Measurements from ENCODE around the gene RAB3B.

Gene RAB3B

DNA sequence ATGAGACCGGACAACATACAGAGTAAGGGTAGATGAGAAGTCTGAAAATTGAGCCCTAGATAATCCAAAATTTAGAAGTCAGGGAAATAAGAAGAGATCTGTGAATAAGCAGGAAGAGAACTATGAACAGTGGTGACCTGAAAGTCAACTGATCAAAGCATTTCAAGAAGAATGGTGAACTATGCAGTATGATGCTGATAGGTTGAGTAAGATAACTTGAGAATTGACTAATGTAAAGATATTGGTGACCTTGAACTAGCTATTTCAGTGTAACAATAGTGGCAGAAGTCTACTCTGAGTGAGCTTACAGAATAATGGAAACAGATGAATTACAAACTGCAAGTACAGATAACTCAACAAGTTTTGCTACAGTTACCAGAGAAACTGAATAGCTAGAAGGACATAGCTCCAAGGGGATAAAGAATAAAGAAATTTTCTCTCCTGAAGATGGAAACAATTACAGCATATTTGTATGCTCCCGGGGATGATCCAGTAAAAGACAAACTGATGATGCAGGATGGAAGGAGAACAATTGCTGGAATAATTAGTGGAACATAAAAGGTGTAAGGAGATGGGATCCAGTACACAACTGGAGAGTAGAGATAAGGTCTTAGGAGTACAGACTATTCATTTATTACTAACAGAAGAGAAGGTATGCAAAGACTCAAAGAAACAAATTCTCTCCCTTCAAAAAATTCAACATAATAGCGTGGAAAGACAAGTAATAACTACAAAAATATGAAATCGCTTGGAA lies 122.8 kb downstream of the RAB3B start:
- no peak overlapping the region for H2BK15ac ChIP-seq (ENCODE audit: low read length)
- H2BK120ac ChIP-seq (ENCODE audit: low read depth, low read length) = no peak overlapping the region
- peaks cover 6% of the 10 kb centered on the region for H3K79me1 ChIP-seq (ENCODE audit: low read depth, low read length)
- no peak overlapping the region for H3K14ac ChIP-seq (ENCODE audit: low read length)
- H3K4me3 ChIP-seq (ENCODE audit: low read length in 2 of 2) = no peak overlapping the region
- H2BK12ac ChIP-seq (ENCODE audit: low read length) = no peak overlapping the region
- DNase-seq (ENCODE audit: low spot score) = no peak
- no peaks in the 10 kb centered on the region for H3K9me3 ChIP-seq (replicated peaks in 1 of 2; ENCODE audit: control insufficient read depth in 2 of 2, insufficient read depth in 1 of 2, low read depth in 1 of 2, low read length in 2 of 2)
- H3K4ac ChIP-seq (ENCODE audit: low read length) = no peak overlapping the region
- H2BK5ac ChIP-seq (ENCODE audit: low read length) = no peak overlapping the region
- H3K18ac ChIP-seq (ENCODE audit: low read length) = no peak overlapping the region
- H3K27me3 ChIP-seq (ENCODE audit: control insufficient read depth in 3 of 3, insufficient read depth in 3 of 3, low read depth in 1 of 3, low read length in 3 of 3) = no peaks in the 10 kb centered on the region
- H3K23ac ChIP-seq (ENCODE audit: low read depth, low read length, poor library complexity) = no peak overlapping the region
- H2AFZ ChIP-seq (ENCODE audit: low read length) = no peak overlapping the region
- no peak overlapping the region for H4K8ac ChIP-seq (ENCODE audit: low read depth, low read length)
- no peak overlapping the region for H4K91ac ChIP-seq (ENCODE audit: low read depth, low read length, poor library complexity)
- H3K9ac ChIP-seq (ENCODE audit: low read depth, low read length, poor library complexity) = no peak overlapping the region
- no peak overlapping the region for H3K27ac ChIP-seq (replicated peaks; ENCODE audit: low read length)
- H2AK5ac ChIP-seq (ENCODE audit: low read depth, low read length) = no peak overlapping the region
- H3K36me3 ChIP-seq (replicated peaks in 1 of 2; ENCODE audit: control insufficient read depth in 2 of 2, insufficient read depth in 2 of 2, low read length in 2 of 2) = peaks cover 0 to 11% of the 10 kb centered on the region in 2 donors
- no peak overlapping the region for H3K4me2 ChIP-seq (ENCODE audit: insufficient read depth, low read length, poor library complexity, severe bottlenecking)
- H3K4me1 ChIP-seq (ENCODE audit: control insufficient read depth in 2 of 2, insufficient read depth in 1 of 2, low read depth in 1 of 2, low read length in 2 of 2) = no peaks in the 10 kb centered on the region
- no CpG with 5 or more reads among the region's 4 CpGs for WGBS, 2 donors (ENCODE audit: extremely low coverage in 2 of 2, insufficient read length in 2 of 2, insufficient replicate concordance in 1 of 2)

- no peak overlapping the region for H4K91ac ChIP-seq (ENCODE audit: low read depth, low read length, poor library complexity)
- H3K14ac ChIP-seq (ENCODE audit: low read length) = no peak overlapping the region
- peaks cover 0 to 16% of the 10 kb centered on the region in 2 donors for H3K36me3 ChIP-seq (replicated peaks in 1 of 2; ENCODE audit: control insufficient read depth in 2 of 2, insufficient read depth in 2 of 2, low read length in 2 of 2)
- H3K9me3 ChIP-seq (replicated peaks in 1 of 2; ENCODE audit: control insufficient read depth in 2 of 2, insufficient read depth in 1 of 2, low read depth in 1 of 2, low read length in 2 of 2) = no peaks in the 10 kb centered on the region
- H4K8ac ChIP-seq (ENCODE audit: low read depth, low read length) = no peak overlapping the region
- no peak overlapping the region for H3K4me3 ChIP-seq (ENCODE audit: low read length in 2 of 2)
- WGBS, 2 donors (ENCODE audit: extremely low coverage in 2 of 2, insufficient read length in 2 of 2, insufficient replicate concordance in 1 of 2) = no CpG with 5 or more reads among the region's 2 CpGs
- no peak overlapping the region for H3K4ac ChIP-seq (ENCODE audit: low read length)
- no peak overlapping the region for H3K18ac ChIP-seq (ENCODE audit: low read length)
- no peak overlapping the region for H2BK12ac ChIP-seq (ENCODE audit: low read length)
- H3K23ac ChIP-seq (ENCODE audit: low read depth, low read length, poor library complexity) = no peak overlapping the region
- no peaks in the 10 kb centered on the region for H3K79me1 ChIP-seq (ENCODE audit: low read depth, low read length)
- no peak overlapping the region for H3K27ac ChIP-seq (replicated peaks; ENCODE audit: low read length)
- no peak overlapping the region for H2AFZ ChIP-seq (ENCODE audit: low read length)
- no peak overlapping the region for H2BK15ac ChIP-seq (ENCODE audit: low read length)
- H3K4me1 ChIP-seq (ENCODE audit: control insufficient read depth in 2 of 2, insufficient read depth in 1 of 2, low read depth in 1 of 2, low read length in 2 of 2) = no peaks in the 10 kb centered on the region
- no peak overlapping the region for H3K9ac ChIP-seq (ENCODE audit: low read depth, low read length, poor library complexity)
- H3K4me2 ChIP-seq (ENCODE audit: insufficient read depth, low read length, poor library complexity, severe bottlenecking) = no peak overlapping the region
- no peak overlapping the region for H2AK5ac ChIP-seq (ENCODE audit: low read depth, low read length)
- no peaks in the 10 kb centered on the region for H3K27me3 ChIP-seq (ENCODE audit: control insufficient read depth in 3 of 3, insufficient read depth in 3 of 3, low read depth in 1 of 3, low read length in 3 of 3)
- no peak overlapping the region for H2BK120ac ChIP-seq (ENCODE audit: low read depth, low read length)
- DNase-seq (ENCODE audit: low spot score) = no peak
- no peak overlapping the region for H2BK5ac ChIP-seq (ENCODE audit: low read length)
Observed at GRCh38 chr1:51863384-51863783, 127.1 kb downstream of the RAB3B start.

DNA sequence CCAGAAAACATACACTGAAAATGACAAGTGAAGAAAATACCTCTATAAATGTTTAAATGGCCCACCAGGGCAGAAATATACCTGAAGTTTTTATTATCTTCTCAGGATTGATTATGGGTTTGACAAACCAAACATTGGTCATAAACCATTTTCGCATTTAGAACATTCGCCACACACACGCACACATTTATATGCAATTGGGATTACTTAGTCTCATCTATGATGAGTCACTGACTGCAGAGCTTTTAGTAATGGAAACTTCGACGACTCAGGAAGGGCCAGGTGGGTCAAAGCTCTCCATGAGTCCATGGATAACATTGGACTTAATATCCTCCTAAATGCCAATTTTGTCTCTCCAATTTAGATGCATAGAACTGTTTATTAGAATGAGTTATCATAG lies 128.8 kb downstream of the RAB3B start:
- H3K36me3 ChIP-seq (replicated peaks in 1 of 2; ENCODE audit: control insufficient read depth in 2 of 2, insufficient read depth in 2 of 2, low read length in 2 of 2) = peaks cover 0 to 16% of the 10 kb centered on the region in 2 donors
- H3K4me1 ChIP-seq (ENCODE audit: control insufficient read depth in 2 of 2, insufficient read depth in 1 of 2, low read depth in 1 of 2, low read length in 2 of 2) = no peaks in the 10 kb centered on the region
- H3K9me3 ChIP-seq (replicated peaks in 1 of 2; ENCODE audit: control insufficient read depth in 2 of 2, insufficient read depth in 1 of 2, low read depth in 1 of 2, low read length in 2 of 2) = no peaks in the 10 kb centered on the region
- no peak overlapping the region for H2BK15ac ChIP-seq (ENCODE audit: low read length)
- H3K23ac ChIP-seq (ENCODE audit: low read depth, low read length, poor library complexity) = no peak overlapping the region
- H2BK5ac ChIP-seq (ENCODE audit: low read length) = no peak overlapping the region
- no peak overlapping the region for H2AK5ac ChIP-seq (ENCODE audit: low read depth, low read length)
- no peak overlapping the region for H3K4ac ChIP-seq (ENCODE audit: low read length)
- H3K4me2 ChIP-seq (ENCODE audit: insufficient read depth, low read length, poor library complexity, severe bottlenecking) = no peak overlapping the region
- peaks cover 2% of the 10 kb centered on the region for H3K79me1 ChIP-seq (ENCODE audit: low read depth, low read length)
- H3K18ac ChIP-seq (ENCODE audit: low read length) = no peak overlapping the region
- no peak overlapping the region for H3K4me3 ChIP-seq (ENCODE audit: low read length in 2 of 2)
- no peak overlapping the region for H4K8ac ChIP-seq (ENCODE audit: low read depth, low read length)
- no peak overlapping the region for H3K14ac ChIP-seq (ENCODE audit: low read length)
- no peak overlapping the region for H4K91ac ChIP-seq (ENCODE audit: low read depth, low read length, poor library complexity)
- no peak overlapping the region for H2BK120ac ChIP-seq (ENCODE audit: low read depth, low read length)
- H2AFZ ChIP-seq (ENCODE audit: low read length) = no peak overlapping the region
- no peak overlapping the region for H2BK12ac ChIP-seq (ENCODE audit: low read length)
- H3K27ac ChIP-seq (replicated peaks; ENCODE audit: low read length) = no peak overlapping the region
- no peak overlapping the region for H3K9ac ChIP-seq (ENCODE audit: low read depth, low read length, poor library complexity)
- no peaks in the 10 kb centered on the region for H3K27me3 ChIP-seq (ENCODE audit: control insufficient read depth in 3 of 3, insufficient read depth in 3 of 3, low read depth in 1 of 3, low read length in 3 of 3)
- DNase-seq (ENCODE audit: low spot score) = no peak
- WGBS, 2 donors (ENCODE audit: extremely low coverage in 2 of 2, insufficient read length in 2 of 2, insufficient replicate concordance in 1 of 2) = no CpG with 5 or more reads among the region's 5 CpGs

DNA sequence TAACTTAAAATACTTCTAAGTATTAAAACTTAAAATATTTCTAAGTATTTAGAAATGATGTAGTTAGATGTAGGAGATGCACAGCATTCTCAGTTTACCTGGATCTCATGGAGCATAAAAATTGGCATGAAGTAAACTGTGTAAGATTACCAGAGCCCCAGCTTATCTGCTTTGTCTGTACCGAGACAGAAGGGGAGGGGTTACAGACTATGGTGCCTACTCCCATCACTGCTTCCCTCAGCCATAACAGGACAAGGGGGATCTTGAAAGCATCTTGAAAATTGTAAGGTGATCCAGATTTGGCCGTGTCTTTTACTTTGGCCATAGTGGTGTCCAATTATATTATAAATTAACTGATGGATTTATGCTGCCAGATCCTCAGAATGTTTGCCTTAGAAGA lies 130.8 kb downstream of the RAB3B start:
- Histone ChIP-seq H2AK5ac (ENCODE audit: low read depth, low read length) (no peak overlapping the region), H2BK12ac (ENCODE audit: low read length) (no peak overlapping the region), H3K4me2 (ENCODE audit: insufficient read depth, low read length, poor library complexity, severe bottlenecking) (no peak overlapping the region), H2BK5ac (ENCODE audit: low read length) (no peak overlapping the region), H3K27ac (replicated peaks; ENCODE audit: low read length) (no peak overlapping the region), H3K9ac (ENCODE audit: low read depth, low read length, poor library complexity) (no peak overlapping the region), H2BK120ac (ENCODE audit: low read depth, low read length) (no peak overlapping the region), H3K27me3 (ENCODE audit: control insufficient read depth in 3 of 3, insufficient read depth in 3 of 3, low read depth in 1 of 3, low read length in 3 of 3) (no peaks in the 10 kb centered on the region), H3K23ac (ENCODE audit: low read depth, low read length, poor library complexity) (no peak overlapping the region), H3K4me3 (ENCODE audit: low read length in 2 of 2) (no peak overlapping the region), H3K18ac (ENCODE audit: low read length) (no peak overlapping the region), H3K4me1 (ENCODE audit: control insufficient read depth in 2 of 2, insufficient read depth in 1 of 2, low read depth in 1 of 2, low read length in 2 of 2) (no peaks in the 10 kb centered on the region), H4K91ac (ENCODE audit: low read depth, low read length, poor library complexity) (no peak overlapping the region), H2BK15ac (ENCODE audit: low read length) (no peak overlapping the region), H3K79me1 (ENCODE audit: low read depth, low read length) (peaks cover 2% of the 10 kb centered on the region), H2AFZ (ENCODE audit: low read length) (no peak overlapping the region), H3K14ac (ENCODE audit: low read length) (no peak overlapping the region), H3K36me3 (replicated peaks in 1 of 2; ENCODE audit: control insufficient read depth in 2 of 2, insufficient read depth in 2 of 2, low read length in 2 of 2) (peaks cover 0 to 29% of the 10 kb centered on the region in 2 donors), H3K4ac (ENCODE audit: low read length) (no peak overlapping the region), H4K8ac (ENCODE audit: low read depth, low read length) (no peak overlapping the region), H3K9me3 (replicated peaks in 1 of 2; ENCODE audit: control insufficient read depth in 2 of 2, insufficient read depth in 1 of 2, low read depth in 1 of 2, low read length in 2 of 2) (no peaks in the 10 kb centered on the region)
- no peak for DNase-seq (ENCODE audit: low spot score)
- WGBS, 2 donors (ENCODE audit: extremely low coverage in 2 of 2, insufficient read length in 2 of 2, insufficient replicate concordance in 1 of 2) = no CpG with 5 or more reads among the region's 2 CpGs
